HG03342 (cell line): ENCODE measurements around the gene CCSER1.
A peak's percentile ranks its signal among the peaks of the same experiment; 100 is the strongest.

Experiments used
- ATAC-seq: cut with Tn5 transposase; IDR thresholded peaks from one replicate; pipeline ENCODE4 v1.9.1; 2021; ENCODE audit warnings: mild to moderate bottlenecking, moderate library complexity; ENCODE audit not compliant: unreplicated experiment

Gene CCSER1

GRCh38 chr4:90127223-90127705, at the start of gene CCSER1:
Gene CCSER1, plus strand, starts transcription at chr4:90127394.
- ATAC-seq: peak; percentile 42

- peak; percentile 73 for ATAC-seq
These were observed 48.8 kb upstream of the CCSER1 start for GRCh38 chr4:90078440-90078839.

GRCh38 chr4:90080116-90080515, 47.1 kb upstream of the CCSER1 start:
- ATAC-seq: no peak

- ATAC-seq: no peak
These were observed 45.6 kb upstream of the CCSER1 start for GRCh38 chr4:90081432-90082144.

- no peak for ATAC-seq
These were observed 44.7 kb upstream of the CCSER1 start for GRCh38 chr4:90082449-90082848.

- ATAC-seq: no peak
These were observed 42.8 kb upstream of the CCSER1 start for GRCh38 chr4:90084277-90084966.

- ATAC-seq: no peak
These were observed 42.3 kb upstream of the CCSER1 start for GRCh38 chr4:90084967-90085295.

- ATAC-seq: no peak
These were observed 33.7 kb upstream of the CCSER1 start for GRCh38 chr4:90093526-90093925.

GRCh38 chr4:90095000-90095399, 32.2 kb upstream of the CCSER1 start:
- no peak for ATAC-seq

- ATAC-seq: peak; percentile 72
These were observed 27.4 kb upstream of the CCSER1 start for GRCh38 chr4:90099812-90100211.

GRCh38 chr4:90103991-90104390, 23.2 kb upstream of the CCSER1 start:
- no peak for ATAC-seq

GRCh38 chr4:90105274-90105673, 21.9 kb upstream of the CCSER1 start:
- no peak for ATAC-seq

GRCh38 chr4:90112715-90113114, 14.5 kb upstream of the CCSER1 start:
- ATAC-seq: no peak

GRCh38 chr4:90113881-90114457, 13.2 kb upstream of the CCSER1 start:
- no peak for ATAC-seq

- peak; percentile 90 for ATAC-seq
These were observed 8.5 kb upstream of the CCSER1 start for GRCh38 chr4:90118527-90119195.

- no peak for ATAC-seq
These were observed 7.2 kb upstream of the CCSER1 start for GRCh38 chr4:90120037-90120436.

- no peak for ATAC-seq
These were observed 6.4 kb upstream of the CCSER1 start for GRCh38 chr4:90120815-90121214.

- ATAC-seq: no peak
These were observed 5.4 kb upstream of the CCSER1 start for GRCh38 chr4:90121676-90122354.

- no peak for ATAC-seq
These were observed 4.8 kb upstream of the CCSER1 start for GRCh38 chr4:90122355-90122748.

- ATAC-seq: no peak
These were observed 2.9 kb upstream of the CCSER1 start for GRCh38 chr4:90124276-90124675.

GRCh38 chr4:90126805-90127204, 389 bp upstream of the CCSER1 start:
- peak; percentile 11 for ATAC-seq
